ENCODE data around the gene RAB27B.

DNA sequence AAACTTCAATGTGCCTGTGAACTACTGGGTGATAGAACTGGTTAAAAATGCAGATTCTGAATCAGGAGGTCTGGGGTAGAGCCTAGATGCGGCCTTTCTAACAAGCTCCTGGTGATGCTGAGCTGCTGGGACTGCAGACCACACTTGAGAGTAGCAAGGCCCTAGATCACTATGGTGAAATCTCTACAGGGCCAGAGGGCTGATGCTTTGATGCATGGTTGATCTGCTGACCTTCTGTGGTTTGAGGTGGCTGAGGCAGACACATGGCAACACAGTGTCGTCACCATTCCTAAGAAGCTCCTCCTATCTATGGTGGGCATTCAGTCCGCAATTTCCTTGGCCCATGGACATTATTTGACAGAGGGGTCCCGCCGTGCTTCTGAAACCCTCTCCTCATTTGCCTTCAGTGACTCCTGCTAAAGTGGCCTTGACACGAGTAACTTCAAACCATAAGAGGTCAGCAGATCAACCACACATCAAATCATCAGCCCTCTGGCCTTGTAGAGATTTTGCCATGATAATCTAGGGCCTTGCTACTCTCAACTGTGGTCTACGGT, 111.2 kb downstream of the RAB27B start:
- TF ChIP-seq, protein P1, sequence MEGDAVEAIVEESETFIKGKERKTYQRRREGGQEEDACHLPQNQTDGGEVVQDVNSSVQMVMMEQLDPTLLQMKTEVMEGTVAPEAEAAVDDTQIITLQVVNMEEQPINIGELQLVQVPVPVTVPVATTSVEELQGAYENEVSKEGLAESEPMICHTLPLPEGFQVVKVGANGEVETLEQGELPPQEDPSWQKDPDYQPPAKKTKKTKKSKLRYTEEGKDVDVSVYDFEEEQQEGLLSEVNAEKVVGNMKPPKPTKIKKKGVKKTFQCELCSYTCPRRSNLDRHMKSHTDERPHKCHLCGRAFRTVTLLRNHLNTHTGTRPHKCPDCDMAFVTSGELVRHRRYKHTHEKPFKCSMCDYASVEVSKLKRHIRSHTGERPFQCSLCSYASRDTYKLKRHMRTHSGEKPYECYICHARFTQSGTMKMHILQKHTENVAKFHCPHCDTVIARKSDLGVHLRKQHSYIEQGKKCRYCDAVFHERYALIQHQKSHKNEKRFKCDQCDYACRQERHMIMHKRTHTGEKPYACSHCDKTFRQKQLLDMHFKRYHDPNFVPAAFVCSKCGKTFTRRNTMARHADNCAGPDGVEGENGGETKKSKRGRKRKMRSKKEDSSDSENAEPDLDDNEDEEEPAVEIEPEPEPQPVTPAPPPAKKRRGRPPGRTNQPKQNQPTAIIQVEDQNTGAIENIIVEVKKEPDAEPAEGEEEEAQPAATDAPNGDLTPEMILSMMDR (IDR thresholded peaks at IDR 0.05): no peak
- TF ChIP-seq POLR2A (IDR thresholded peaks at IDR 0.05): no peak
